HG03097 (cell line): ENCODE measurements around the gene ALKBH5.
"Not testable (repeated sequence)": the region's sequence is repeated elsewhere in the genome, so short reads cannot be mapped to it uniquely, and the experiment has no call there.

Experiments used
- ATAC-seq: cut with Tn5 transposase; IDR thresholded peaks from one replicate; pipeline ENCODE4 v1.9.1; 2021; ENCODE audit not compliant: unreplicated experiment, low FRiP score

ALKBH5 gene

DNA sequence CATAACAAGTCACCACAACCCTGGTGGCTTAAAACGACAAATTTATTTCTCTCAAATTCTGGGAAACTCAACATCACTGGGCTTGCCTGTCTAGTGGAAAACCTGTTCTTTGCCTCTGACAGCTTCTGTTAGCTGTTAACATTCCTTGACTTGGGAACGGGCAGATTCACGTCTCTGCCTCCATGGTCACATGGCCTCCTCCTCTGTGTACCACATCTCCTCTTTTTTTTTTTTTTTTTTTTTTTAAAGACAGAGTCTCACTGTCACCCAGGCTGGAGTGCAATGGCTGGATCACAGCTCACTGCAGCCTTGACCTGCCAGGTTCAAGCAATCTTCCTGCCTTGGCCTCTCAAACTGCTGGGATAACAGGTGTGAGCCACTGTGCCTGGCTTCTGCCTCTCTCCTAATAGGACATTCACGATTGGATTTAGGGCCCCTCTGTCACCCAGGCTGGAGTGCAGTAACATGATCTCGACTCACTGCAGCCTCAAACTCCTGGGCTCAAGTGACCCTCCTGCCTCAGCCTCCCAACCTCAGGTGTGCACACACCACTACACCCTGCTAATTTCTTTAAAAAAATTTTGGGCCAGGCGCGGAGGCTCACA lies 30.1 kb downstream of the ALKBH5 start:
- ATAC-seq = no peak

DNA sequence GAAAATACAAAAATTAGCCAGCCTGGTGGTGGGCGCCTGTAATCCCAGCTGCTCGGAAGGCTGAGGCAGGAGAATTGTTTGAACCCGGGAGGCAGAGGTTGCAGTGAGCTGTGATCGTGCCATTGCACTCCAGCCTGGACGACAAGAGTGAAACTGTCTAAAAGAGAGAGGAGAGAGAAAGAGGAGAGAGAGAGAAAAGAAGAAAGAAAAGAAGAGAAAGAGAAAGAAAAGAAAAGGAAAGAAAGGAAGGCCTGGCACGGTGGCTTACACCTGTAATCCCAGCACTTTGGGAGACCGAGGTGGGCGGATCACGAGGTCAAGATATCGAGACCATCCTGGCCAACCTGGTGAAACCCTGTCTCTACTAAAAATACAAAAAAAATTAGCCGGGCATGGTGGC lies 33.3 kb downstream of the ALKBH5 start:
- not testable (repeated sequence) for ATAC-seq

DNA sequence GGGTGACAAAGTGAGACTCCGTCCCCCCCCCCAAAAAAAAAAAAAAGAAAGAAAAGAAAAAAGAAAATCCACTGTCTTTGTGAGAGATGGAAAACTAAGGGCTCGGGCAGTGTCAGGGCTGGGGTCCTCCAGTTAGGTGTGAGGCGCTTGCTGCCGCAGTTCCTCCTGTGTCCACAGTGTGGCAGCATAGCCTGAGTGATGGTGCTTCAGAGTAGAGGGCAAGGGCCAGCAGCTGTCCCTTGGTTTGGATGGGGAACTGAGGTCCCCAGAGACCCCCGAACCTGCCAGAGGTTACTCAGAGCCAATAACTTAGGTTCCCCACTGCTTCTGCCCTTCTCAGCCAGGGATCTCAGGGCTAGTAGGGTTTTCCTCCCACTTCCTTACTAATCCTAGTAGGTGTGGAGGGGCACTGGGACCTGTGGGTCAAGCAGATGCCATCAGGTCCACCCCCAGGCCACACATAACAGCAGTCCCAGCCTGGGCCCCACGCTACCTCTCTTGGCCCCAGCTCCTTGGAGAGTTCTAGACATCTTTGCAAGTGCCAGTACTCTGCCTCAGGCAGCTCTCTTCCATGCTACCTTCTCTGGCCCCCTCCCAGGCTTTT lies 33.9 kb downstream of the ALKBH5 start:
- no peak for ATAC-seq

DNA sequence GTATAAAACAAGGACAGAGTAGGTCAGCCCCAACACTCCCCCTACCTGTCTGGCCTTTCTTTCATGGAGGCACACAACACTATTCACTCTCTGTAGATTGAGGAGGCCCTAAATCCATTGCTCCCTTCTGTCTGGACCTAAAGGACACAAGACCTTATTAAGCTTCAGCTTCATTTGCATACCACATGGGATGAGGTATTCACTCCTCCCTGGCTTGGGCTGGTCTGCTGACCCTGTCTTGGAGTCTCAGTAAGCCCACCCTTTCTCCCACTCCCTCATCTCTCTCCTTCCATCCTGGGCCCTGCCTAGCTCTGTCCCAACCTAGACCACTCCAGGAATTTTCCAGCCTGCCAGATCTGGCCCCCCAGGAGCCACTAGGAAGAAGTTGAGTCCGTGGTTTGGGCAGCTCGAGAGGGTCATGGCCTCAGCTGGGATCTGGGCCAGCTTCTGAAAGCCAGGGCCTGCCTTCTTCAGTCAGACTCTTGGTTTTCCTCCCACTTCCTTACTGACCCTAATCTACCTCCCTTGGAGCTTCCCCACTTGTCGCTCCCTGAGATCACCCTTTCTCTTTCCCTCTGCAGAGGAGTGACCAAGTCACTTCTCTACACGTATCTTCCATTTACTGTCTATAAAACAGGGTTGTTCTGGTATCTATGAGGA lies 35.3 kb downstream of the ALKBH5 start:
- ATAC-seq = no peak

- ATAC-seq = no peak
These were observed 40.4 kb downstream of the ALKBH5 start for GRCh38 chr17:18224053-18224386.

DNA sequence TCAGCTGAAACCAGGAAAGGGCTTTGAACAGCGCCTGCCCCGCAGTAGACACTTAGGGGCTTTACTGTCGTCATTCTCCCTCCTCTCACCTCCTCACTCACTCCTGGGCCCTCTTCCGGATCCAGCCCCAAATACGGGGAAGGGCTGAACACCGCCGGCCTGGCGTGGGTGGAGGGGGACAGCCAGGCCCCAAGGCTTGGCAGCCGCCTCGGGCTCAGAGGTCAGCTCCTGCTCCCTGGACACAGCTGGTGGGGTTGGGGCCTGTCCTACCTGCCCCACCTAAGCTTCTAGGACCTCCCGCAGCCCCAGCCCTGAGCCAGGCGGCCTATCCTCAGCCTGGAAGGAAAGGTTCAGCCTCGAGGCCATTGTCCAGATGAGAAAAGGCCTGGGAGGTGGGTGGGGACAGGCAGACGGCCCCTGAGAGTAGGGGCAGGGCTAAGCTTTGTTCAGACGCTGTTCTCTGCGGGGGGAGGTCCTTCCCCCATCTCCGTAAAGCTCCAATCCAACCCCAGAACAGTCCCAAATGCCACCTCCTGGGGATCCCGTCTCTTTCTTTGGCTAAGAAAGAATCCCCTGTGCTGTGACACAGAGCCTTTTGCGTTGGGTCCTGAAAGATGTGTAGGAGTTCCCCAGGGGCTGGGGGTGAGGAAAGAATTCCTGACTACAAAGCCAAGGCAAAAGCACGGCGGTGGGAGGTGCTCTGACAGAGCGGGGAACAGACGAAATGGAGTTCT lies 40.9 kb downstream of the ALKBH5 start:
- ATAC-seq = no peak

GRCh38 chr17:18225121-18225641 lies 41.6 kb downstream of the ALKBH5 start, which contains the start of gene LLGL1:
LLGL1 (plus strand) TSS chr17:18225635; CDS start chr17:18225683, 48 bp downstream.
- peak; percentile 70 for ATAC-seq

DNA sequence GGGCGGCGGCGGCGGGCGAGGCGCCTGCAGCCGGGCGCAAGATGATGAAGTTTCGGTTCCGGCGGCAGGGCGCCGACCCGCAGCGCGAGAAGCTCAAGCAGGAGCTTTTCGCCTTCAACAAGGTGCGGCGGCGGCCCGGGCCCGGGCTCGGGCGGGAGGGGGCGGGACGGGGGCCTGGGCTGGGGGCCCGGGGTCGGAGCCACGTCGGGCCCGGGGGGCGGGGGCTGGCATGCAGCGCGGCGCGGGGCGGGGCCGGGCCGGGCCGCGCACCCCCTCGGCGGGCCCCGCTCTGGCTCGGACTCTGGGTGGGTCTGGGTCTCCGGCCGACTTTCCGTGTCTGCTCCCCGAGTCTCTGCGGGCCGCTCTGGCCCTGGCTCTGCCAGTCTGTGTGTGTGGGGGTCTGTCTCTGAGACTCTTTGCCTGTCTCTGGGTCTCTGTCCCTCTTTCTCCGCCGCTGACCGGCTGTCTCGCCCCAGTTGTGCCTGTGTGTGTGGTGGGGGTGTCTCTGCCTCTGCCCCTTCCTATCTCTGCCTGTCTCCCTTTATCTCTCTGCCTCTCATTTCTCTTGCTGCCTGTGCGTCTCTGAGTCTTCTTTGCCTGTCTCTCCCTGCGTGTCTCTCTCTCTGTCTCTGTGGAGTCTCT lies 42.1 kb downstream of the ALKBH5 start:
- ATAC-seq = no peak

DNA sequence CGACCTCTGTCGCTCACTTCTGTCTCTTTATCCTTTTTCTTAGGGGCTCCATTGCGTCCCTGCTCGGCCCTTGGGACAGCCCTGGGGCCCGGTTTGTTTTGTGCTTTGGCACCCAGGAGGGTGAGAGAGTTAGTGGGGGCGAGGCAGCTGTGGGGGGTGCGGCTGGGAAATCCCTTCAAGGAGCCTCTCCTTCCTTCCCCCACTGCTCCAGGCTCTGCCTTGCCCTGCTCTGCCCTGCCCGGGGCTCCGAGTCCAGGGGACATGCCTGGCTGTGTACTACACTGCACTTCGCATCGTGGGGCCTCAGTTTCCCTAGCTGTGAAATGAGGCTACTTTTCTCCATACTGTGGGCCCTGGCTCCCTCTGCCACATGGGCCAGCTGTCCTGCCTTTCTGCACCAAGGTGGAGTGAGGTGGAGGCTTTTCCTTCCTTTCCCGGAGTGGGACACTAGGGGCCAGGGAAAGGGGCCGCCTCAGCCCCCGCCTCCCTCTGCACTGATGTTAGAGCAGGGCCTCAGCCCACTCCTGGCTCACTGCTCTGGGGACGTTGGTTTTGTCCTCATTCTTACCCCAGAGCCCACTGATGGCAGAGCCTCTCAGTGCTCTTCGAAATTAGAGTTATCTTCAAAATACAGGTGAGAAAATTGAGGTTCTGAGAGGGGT lies 42.8 kb downstream of the ALKBH5 start:
- no peak for ATAC-seq

DNA sequence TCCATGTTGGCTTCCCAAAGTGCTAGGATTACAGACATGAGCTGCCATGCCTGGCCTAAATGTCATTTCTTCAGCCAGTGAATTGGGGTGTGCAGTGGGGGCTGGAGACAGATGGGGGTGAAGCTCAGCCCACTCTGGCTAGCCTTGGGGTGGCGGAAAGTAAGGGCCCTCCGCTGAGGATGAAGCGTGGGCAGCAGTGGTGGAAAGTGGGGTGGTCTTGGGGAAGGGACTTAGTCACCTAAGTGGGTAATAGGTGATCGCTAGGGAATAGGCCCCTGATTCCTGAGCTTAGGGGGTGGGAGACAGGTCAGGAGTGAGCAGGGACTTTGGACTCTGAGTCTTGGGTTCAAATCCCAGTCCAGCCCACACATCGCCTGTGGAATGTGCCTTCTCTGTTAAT lies 44.0 kb downstream of the ALKBH5 start:
- no peak for ATAC-seq

DNA sequence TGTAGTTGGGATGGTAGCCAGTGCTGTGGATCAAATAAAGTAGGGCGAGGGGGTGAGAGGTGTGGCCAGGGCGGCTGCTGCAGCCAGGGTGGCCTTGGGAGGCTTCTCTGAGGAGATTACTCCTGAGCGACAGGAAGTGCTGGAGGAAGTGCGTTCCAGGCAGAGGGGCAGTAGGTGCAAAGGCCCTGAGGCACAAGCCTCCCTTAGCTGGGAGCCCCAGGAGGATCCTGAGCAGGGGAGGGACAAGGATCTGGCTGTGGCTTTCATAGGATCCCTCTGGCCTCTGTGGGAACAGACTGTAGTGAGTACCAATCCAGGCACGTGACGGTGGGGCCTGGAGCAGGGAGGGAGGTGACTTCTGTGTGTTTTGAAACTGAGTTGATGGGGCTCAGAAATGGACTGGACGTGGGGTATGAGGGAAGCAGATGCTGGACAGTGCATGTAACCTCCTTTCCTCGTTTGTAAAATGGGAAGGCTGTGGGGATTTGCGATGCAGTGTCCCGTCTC lies 44.6 kb downstream of the ALKBH5 start:
- no peak for ATAC-seq

DNA sequence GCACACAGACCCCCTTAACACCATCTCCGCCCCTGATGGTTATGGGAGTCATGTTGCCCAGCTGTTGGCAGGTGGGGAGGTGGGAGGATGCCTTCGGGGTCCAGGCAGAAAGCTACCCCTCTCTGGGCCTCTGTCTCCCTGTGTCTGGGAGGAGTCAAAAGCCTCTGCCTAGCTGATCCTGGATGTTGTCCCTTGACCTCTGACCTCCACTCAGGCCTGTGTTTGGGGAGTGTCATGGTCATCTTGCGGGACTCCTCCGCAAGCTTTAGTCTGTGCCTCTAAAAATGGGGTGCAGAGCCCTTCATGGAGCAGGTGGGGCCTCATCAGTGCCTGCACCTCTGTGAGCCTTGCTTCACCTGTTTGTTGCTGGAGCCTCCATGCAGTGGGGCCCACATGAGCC lies 45.6 kb downstream of the ALKBH5 start:
- no peak for ATAC-seq

DNA sequence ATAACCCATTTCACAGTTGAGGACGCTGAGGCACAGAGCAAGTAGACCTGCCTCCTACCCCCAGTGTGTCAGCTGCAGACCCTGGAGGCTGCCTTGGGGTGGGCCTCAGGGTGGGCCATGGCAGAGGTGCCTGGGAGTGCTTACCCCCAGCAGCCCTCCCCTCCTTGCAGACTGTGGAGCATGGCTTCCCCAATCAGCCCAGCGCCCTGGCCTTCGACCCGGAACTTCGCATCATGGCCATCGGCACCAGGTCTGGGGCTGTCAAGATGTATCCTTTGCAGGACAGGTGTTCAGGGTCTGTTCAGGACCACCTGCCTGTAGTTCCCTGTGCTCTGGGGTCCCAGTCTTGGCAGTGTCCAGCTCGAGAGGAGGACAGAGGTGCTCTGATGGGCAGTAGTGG lies 46.1 kb downstream of the ALKBH5 start:
- no peak for ATAC-seq

DNA sequence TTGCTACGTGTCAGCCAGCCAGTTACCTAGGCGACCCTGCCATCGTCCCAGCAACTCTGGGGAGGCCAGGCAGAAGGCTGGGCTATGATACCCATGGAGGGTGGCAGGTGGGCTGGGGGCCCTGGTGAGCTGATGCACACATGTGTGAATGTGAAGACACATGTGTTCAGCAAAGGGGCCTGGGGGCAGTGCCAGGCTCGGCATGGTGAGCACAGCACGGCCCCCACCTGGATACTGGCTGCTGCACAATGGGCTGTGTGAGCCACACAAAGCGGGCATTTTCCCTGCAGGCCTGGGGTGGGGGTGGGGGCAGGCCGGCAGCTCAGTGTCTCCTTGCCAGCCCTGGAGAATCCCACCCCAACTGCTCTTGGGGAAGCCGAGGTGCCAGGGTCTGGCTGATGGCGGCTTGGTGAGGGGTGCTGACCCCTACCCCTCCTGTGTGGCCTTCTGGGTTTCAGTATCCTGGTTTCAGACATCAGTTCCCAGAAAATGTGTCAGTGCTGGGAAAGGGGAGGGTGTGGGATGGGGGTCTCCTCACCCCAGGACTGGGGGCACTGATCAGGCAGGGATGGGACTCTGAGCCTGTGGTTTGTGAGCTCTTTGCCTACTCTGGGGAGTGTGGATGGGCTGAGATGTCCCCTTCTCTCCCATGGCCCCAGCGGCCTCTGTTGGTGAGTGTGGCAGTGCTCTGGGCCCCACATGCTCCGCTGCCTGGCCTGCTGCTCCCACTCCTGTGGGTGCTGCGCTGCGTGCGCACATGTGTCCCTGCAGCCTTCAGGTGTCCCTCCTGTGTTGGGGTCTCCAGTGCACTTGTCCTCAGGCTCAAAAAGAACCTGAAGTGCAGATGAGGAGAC lies 46.9 kb downstream of the ALKBH5 start:
- ATAC-seq = no peak

DNA sequence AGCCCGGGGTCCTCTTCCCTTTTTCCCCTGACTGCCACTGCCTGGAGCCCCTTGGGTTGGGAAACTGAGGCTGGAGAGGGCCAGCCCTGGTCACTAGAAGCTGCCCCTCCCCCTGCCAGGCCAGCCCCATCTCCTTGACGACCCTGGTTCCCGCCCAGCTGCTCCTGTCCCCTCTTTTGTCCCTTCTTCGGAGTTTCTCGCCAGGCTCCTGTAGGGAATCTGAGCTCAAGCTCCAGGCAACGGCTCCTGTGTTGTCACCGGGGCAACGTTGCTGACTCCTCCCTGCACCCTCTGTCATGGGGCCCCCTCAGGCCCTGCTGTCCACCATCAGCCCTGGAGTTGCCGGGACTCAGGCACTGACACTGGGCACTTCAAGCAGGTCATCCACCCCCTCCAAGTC lies 47.5 kb downstream of the ALKBH5 start:
- ATAC-seq = no peak

DNA sequence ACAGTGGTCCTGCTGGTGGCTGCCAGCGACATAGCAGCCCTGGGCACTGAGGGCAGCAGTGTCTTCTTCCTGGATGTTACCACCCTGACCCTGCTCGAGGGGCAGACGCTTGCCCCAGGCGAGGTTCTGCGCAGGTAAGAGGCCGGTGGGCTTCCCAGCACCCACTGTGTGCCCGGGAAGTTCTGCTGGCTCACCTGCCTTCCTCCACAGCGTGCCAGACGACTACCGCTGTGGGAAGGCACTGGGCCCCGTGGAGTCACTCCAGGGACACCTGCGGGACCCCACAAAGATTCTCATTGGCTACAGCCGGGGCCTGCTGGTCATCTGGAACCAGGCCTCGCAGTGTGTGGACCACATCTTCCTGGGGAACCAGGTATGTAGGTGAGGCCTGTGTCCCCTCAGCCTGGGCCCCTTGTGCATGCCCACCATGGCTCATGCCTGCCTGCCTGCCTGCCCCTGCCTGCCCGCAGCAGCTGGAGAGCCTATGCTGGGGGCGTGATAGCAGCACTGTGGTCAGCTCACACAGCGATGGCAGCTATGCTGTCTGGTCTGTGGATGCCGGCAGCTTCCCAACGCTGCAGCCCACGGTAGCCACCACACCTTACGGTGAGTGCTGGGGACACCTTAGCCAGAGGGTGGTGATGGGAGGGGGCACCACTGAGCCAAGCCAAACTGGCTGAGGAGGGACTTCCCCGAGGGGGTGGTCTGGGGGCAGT lies 50.3 kb downstream of the ALKBH5 start:
- ATAC-seq = no peak

DNA sequence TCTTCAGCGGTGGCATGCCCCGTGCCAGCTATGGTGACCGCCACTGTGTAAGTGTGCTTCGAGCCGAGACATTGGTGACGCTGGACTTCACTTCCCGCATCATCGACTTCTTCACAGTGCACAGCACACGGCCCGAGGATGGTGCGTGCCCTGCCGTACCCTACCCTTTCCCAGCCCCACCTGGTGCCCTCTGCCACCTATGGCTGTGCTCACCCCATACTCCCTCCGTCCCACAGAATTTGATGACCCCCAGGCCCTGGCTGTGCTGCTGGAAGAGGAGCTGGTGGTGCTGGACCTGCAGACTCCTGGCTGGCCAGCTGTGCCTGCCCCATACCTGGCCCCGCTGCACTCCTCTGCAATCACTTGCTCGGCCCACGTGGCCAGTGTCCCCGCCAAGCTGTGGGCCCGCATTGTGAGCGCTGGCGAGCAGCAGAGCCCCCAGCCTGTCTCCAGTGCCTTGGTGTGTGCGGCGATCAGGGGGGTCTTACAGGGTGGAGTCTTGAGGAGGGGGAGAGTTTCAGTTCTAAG lies 51.3 kb downstream of the ALKBH5 start:
- no peak for ATAC-seq

- no peak for ATAC-seq
These were observed 52.2 kb downstream of the ALKBH5 start for GRCh38 chr17:18235743-18236256.
